ENCODE results near the gene RELCH.
"Not testable (repeated sequence)": the region's sequence is repeated elsewhere in the genome, so short reads cannot be mapped to it uniquely, and the experiment has no call there.

The RELCH gene, protein sequence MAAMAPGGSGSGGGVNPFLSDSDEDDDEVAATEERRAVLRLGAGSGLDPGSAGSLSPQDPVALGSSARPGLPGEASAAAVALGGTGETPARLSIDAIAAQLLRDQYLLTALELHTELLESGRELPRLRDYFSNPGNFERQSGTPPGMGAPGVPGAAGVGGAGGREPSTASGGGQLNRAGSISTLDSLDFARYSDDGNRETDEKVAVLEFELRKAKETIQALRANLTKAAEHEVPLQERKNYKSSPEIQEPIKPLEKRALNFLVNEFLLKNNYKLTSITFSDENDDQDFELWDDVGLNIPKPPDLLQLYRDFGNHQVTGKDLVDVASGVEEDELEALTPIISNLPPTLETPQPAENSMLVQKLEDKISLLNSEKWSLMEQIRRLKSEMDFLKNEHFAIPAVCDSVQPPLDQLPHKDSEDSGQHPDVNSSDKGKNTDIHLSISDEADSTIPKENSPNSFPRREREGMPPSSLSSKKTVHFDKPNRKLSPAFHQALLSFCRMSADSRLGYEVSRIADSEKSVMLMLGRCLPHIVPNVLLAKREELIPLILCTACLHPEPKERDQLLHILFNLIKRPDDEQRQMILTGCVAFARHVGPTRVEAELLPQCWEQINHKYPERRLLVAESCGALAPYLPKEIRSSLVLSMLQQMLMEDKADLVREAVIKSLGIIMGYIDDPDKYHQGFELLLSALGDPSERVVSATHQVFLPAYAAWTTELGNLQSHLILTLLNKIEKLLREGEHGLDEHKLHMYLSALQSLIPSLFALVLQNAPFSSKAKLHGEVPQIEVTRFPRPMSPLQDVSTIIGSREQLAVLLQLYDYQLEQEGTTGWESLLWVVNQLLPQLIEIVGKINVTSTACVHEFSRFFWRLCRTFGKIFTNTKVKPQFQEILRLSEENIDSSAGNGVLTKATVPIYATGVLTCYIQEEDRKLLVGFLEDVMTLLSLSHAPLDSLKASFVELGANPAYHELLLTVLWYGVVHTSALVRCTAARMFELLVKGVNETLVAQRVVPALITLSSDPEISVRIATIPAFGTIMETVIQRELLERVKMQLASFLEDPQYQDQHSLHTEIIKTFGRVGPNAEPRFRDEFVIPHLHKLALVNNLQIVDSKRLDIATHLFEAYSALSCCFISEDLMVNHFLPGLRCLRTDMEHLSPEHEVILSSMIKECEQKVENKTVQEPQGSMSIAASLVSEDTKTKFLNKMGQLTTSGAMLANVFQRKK

DNA sequence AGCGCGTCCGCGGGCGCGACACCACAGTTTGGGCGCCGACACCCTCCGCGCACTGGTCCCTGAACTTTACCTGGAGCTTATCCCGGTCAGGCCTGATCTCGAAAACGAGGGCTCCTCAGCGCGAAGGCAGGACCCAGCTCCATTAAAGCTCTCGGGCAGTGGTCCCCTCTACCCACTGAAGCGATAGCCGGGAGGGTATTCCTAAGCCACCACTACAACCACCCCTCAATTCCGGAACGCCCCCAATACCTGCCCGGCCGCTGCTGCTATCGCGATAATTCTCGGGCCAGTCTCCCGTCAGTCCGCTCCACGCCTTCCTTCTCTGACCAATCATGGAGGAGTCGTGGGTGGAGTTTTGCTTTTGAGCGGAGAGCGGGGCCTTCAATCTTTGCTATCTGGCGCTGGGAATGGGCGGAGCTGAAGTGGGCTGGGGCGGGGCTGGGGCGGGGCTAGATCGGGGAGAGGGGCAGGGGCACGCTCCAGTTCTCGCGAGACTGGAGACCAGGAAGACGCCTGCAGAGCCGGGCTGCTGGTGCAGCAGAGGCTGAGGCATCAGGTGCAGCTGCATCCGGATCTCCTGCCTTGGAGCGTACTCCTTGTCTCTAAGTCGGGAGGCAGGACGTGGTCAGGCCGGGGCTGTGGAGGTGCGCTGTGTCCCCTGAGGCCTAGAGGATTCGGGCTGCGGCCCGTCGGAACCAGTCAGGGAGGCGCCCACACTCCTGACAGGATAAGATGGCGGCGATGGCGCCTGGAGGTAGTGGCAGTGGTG, at the start of gene RELCH, which contains the start of gene PIGN:
TSS of gene RELCH (plus strand) at position 482 of the 769 bp plus-strand sequence. CDS start at position 733, 251 bp downstream.
TSS of gene PIGN (minus strand) at position 283 of the 769 bp plus-strand sequence. CDS start 25,703 bp downstream, outside the sequence.
- DNase-seq (ENCODE audit: low read depth), result peak; percentile 87

DNA sequence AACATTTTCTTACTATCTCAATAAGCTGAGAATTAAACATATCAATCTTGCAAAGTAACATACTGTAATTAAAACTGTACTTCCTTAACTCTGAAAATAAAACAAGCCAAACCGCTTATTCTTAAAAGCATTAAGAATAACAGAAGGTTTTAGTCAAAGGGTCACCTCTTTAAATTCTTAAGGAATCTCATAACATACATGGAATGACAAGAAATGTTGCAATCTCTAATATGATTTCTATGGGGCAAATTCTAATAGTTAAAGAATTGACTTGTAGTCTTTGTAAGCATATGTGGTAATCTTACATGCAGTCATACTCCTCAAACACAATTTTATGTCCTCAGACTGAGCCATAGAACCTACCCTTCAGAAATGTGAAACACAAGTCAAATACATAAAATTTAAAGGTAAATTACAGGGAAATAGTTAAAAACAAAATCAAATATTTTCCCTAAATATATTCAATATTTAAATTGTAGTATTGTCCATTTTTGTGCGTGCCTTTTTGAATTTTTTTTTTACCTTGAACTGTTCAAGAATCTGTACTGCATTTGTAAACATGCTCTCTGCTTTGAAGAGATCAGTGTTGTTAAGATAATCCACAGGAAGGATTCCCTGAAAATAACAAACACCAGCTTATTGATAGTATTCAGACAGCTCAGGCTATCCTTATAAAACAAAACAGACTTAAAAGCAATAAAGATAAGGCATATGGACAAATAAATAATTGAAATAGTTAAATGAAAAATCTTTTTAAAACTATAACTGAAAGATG, 48.4 kb upstream of the RELCH start:
- no peak for DNase-seq (ENCODE audit: low read depth)

DNA sequence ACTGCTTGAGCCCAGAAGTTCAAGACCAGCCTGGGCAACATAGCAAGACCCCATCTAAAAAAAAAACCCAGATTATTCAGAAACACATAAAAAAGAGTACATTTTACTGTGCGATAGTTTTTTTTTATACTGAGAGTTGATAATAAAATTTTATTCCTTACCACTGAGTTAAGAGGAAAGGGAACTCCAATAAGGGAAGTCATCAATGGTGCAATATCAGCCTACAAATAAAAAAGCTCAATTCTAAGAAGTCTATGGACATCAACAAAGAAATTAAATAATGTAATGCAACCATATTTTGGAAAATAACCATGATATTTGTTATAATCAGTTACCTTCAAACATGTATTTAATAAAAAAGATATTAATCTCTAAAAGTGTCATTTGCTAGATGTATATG, 46.8 kb upstream of the RELCH start:
- DNase-seq (ENCODE audit: low read depth), result no peak

DNA sequence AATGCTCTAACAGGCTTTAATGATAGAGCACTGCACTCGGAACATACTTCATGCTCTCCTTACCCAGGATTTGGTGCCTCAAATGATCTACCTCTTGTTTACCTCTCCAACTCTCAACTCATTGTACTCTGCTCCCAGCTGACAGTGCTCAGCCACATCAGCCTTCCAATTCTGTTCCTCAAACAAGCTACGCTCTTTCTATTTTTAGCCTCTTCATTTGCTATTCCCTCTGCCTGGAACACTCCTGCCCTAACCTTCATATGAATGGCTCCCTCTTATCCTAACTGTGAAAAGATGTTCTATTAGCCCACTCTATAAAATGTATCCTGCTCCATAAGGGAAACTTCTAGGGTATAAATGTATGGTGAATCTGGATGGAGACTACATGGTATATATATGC, 42.7 kb upstream of the RELCH start:
- no peak for DNase-seq (ENCODE audit: low read depth)

DNA sequence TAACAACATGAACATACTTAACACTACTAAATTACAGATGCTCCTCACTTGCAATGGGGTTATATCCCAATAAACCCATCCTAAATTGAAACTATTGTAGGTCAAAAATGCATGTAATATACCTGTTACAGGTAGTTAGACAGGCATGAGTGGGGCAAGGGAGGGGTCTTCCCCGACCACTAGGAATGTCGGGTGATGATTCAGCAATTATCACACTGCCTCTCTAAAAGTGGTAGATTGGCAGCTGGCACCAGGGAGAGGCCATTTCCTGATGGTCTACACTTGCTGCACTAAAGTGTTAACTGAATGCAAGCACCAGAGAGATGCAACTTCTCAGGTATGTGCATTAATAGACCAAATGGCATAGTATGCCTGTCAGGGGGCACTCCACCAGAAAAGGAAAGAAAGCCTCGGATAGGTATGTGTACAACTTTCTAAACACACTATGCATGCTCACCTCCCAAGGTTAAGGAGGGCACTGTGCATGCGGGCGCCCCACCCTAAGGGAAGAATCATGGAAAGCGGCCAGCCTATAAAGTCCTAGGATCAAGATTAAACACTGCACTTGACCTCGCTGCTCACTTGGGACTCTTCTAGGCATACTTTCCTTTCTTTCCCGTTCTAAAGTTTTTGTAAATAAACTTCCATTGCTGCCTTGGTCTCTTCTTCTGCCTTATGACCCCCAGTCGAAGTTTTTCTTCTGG, 35.8 kb upstream of the RELCH start:
- DNase-seq (ENCODE audit: low read depth), result no peak

DNA sequence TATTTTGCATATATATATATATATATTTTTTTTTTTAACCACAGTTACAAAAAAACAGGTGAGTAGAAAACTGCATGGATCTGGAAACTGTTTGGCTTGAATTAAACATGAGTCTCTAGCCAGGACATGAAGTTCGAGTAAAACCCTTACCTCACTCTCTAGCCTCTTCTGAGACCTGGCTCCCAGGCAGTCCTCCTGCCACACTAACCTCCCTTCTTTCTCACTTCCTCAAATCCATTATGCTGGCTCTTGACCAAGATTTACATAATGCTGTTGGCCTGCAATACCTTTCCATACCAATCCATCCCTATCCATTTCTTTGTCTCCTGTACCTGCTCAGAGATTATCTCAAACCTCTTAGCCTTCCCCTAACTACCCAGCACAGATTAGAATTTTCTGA, 34.2 kb upstream of the RELCH start:
- DNase-seq (ENCODE audit: low read depth), result no peak

DNA sequence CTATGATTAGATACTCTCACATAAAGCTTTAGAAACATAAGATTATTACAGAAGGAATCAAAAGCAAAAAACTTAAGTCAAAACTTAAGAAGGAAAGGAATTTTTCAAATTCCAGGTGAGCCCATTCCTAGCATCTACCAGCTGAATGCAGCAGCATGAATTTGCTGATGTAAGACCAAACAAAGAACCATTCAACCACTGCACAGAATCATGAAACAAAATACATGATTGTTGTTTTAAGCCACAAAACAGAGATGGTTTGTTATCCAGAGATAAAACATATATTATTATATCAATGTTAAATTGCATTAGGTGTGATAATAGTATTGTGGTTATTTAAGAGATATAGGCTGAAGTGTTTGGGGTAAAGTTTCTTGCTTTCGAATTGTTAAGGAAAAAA, 29.2 kb upstream of the RELCH start:
- DNase-seq (ENCODE audit: low read depth), result no peak

DNA sequence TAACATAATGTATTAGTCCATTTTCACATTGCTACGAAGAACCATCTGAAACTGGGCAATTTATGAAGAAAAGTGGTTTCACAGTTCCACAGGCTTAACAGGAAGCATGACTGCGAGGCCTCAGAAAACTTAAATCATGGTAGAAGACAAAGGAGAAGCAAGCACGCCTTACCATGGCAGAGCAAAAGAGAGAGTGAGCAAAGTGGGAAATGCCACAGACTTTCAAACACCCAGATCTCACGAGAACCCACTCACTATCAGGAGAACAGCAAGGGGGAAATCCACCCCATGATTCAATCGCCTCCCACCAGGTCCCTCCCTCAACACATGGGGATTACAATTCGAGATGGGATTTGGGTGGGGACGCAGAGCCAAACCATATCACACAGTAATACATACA, 22.7 kb upstream of the RELCH start:
- no peak for DNase-seq (ENCODE audit: low read depth)

DNA sequence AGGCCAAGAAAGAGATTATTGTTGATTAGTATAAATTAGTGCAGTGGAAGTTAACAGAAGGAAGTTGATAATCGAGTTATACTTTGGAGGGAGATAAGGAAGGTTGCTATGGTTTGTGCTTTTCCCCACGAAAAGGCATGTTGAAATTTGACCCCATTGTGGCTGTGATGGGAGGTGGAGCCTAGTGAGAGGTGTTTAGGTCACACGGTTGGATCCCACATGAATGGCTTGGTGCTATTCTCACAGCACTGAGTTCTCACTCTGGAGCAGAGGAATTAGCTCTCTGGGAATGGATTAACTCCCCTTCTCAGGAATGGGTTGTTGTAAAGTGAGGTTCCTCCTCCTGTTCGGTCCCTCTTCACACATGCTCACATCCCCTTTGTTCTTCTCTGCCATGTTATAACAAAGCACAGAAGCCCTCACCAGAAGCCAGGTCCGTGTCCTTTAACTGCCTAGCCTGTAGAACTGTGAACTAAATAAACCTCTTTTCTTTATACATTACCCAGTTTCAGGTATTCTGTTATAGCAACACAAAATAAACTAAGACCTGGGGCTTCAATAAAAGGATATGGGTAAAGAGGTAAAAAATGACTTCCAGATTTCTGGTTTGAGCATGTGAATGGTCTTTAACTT, 22.1 kb upstream of the RELCH start:
- no peak for DNase-seq (ENCODE audit: low read depth)

DNA sequence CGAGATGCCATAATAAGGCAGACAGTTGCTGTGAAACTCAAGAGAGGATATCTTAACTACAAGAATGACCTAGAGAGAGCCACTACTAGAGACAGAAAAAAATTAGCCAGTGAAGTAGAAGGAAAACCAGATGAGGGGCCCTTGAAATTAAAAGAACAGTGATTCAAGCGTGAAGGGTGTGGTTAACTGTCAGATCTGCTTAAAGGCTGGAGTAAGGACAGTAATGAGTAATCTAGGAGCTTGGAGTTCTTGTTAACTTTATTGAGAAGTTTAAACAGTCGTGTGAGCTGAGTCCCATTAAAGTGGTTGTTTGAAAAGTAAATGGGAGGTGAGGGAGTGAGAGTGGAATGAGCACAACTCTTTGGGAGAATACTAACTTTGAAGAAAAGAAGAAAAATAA, 21.5 kb upstream of the RELCH start:
- DNase-seq (ENCODE audit: low read depth), result no peak

DNA sequence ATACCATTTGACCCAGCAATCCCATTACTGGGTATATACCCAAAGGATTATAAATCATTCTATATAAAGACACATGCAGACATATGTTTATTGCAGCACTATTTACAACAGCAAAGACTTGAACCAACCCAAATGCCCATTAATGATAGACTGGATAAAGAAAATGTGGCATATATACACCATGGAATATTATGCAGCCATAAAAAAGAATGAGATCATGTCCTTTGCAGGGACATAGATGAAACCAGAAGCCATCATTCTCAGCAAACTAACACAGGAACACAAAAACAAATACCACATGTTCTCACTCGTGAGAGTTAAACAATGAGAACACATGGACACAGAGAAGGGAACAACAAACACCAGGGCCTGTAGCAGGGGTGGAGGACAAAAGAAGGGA, 20.5 kb upstream of the RELCH start:
- not testable (repeated sequence) for DNase-seq (ENCODE audit: low read depth)

DNA sequence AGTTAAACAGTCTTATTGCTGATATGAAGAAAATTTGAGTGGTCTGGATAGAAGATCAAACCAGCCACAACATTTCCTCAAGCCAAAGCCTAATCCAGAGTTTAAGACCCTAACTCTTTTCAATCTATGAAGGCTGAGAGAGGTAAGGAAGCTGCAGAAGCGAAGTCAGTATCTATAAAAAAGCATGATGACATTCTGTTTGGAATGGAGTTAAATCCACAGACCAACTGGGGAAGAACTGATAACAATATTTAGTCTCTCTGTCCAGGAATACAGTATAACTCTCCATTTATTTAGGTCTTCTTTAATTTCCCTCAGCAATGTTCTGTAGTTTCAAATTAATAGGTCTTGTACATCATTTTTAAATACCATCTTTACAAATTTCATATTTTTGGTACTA, 16.2 kb upstream of the RELCH start:
- DNase-seq (ENCODE audit: low read depth), result no peak

DNA sequence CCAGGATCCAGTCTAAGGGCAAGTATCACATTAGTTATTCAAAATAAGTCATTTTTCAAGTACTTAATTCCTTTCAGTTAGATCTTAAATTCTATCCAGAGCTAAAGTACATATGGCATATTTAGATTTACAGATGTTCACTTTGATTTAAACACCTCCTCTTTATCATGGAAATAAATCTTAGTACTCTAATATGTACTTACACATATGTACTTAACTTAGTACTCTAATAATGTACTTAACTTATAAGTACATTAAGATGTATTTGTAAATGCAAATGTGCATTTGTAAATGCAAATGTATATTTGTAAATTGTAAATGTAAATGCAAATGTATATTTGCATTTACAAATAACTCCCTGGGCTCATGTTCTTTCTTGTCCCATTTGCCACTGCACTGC, 14.8 kb upstream of the RELCH start:
- no peak for DNase-seq (ENCODE audit: low read depth)

DNA sequence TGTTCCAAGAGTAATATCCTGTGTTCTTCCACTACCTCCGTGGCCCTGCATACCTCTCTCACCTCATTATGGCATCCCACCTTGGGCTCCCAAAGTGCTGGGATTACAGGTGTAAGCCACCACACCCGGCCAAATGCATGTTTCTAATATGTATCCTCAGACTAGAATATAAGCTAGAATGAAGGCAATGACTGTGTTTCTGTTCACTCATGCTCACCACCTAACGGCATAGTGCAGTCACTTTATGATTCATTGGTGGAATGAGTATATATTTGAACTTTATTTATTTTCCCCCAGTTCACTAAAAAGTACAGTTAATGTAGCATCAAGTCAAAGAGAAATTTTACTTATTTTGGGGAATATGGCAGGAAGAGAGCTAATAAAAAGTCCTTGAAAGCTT, 11.5 kb upstream of the RELCH start:
- no peak for DNase-seq (ENCODE audit: low read depth)

DNA sequence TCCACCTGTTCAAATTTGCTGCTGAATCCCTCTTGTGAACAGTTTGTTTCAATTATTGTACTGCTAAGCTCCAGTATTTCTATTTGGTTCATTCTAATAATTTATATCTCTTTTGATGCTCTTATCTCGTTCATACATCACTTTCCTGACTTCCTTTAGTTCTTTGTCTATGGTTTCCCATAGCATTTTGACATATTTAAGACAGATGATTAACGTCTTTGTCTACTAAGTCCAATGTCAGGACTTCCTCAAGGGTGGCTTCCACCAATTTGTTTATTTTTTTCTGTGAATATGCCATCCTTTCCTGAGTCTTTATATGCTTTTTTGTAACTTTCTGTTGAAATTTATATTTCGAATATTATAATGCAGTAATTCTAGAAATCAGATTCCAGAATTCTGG, 9.8 kb upstream of the RELCH start:
- no peak for DNase-seq (ENCODE audit: low read depth)

DNA sequence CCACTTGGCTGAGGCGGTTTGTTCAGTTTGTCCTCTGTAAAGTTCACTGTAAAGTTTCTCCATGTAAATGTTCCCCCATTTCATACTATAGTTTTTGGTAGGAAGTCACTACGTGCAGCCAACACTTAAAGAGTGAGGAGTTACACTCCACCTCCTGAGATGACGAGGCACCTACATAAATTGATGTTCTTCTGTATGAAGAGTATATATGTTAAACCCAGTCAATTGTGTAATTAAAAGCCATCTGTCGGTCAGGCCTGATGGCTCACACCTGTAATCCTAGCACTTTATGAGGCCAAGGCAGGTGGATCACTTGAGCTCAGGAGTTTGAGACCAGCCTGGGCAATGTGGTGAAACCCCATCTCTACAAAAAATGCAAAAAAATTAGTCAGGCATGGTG, 7.8 kb upstream of the RELCH start:
- no peak for DNase-seq (ENCODE audit: low read depth)

DNA sequence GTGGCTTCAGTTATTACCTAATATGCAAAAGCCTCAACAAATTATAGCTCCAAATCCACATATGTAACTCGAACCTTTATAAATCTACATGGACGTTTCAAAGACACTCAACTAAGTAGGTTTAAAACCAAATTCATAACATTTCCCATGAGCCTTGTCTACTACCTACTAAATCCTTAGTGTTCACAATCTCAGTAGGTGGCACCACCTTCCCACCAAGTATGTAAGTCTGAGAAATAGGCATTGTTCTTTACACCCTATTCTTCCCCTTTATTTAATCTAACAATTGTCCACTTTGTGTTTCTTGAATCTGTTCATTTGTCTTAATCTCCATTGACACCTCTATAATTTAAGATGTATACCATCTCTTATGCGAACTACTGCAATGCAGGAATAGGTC, 4.8 kb upstream of the RELCH start:
- DNase-seq (ENCODE audit: low read depth), result no peak

DNA sequence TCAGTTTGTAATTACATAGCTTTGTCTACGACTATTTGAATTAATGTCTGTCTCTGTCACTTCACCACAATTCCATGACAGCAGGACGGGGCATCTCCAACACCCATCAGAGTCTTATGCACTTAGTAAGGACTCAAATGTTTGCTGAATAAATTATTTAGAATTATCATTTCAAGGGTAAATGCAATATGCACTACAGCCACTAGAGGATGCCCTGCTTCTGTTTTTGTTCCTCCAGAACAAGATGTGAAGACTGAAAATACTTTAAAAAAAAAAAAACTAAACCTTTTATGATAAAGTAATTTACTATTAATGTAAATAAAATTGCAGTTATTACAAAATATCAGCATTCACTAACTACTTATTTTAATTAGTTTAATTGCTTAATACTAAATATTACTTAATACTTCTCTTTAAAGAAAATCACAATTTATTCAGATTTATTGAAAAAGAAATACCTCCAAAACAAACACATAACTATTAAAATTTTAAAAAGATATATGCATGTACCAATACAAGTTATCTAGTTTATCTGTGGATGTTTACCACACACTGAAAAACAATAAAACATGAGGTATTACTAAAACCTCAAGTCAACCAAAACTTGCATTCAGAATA, 3.4 kb upstream of the RELCH start:
- DNase-seq (ENCODE audit: low read depth), result no peak

DNA sequence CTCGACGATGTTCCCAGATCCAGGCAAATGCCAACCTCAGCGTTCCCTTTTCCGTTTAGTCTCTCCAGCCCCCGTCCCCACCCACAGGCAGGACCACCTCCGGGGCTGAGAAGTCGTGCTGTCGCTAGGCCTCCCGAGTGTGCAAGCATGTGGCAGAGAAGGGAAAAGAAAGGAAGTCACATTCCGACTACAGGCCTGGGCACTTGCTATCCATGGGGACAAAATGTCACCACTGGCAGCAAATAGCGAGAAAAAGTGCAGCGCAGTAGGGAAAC, 619 bp upstream of the RELCH start:
- no peak for DNase-seq (ENCODE audit: low read depth)

Data from activated T-helper 1 cell treated with Interleukin-2 at 50 U/mL for 16 hours (primary cell).